Esophagus muscularis mucosa (tissue), 4 donors: Measurements from ENCODE around the gene ZNF341. TPM values are rescaled to one million over a fixed set of nuclear protein-coding genes. Genes with fewer than 3 reads are reported as not detected.

Source experiments
- DNase-seq: peaks from one replicate; pipeline ENCODE4 v3.0.0-alpha.2; 2017; ENCODE audit errors: extremely low spot score
- H3K27ac ChIP-seq, 4 donors: fragments of 200-600 bp; sonication (generic); replicated peaks in 1 of 4; 1 replicate in 3 of 4; 2 replicates in 1 of 4; pipeline ENCODE4 v1.5.1; 2016 to 2019; ENCODE audit warnings: mild to moderate bottlenecking in 1 of 4
- H3K27me3 ChIP-seq, 4 donors: fragments of 200-600 bp; sonication (generic); one replicate each; pipeline versions ENCODE4 v1.5.1 to v1.6.0; 2016 to 2019
- H3K36me3 ChIP-seq, 4 donors: fragments of 200-600 bp; sonication (generic); one replicate each; pipeline ENCODE4 v1.5.1; 2016 to 2019
- H3K4me1 ChIP-seq, 4 donors: fragments of 200-600 bp; sonication (generic); one replicate each; pipeline ENCODE4 v1.5.1; 2016 to 2019
- H3K4me3 ChIP-seq, 4 donors: fragments of 200-600 bp; sonication (generic); 1 replicate in 2 of 4; 2 replicates in 2 of 4; pipeline ENCODE4 v1.5.1; 2016 to 2019; ENCODE audit warnings: mild to moderate bottlenecking in 4 of 4, moderate library complexity in 1 of 4
- H3K9me3 ChIP-seq, 4 donors: fragments of 200-600 bp; sonication (generic); 1 replicate in 3 of 4; 2 replicates in 1 of 4; pipeline ENCODE4 v1.5.1; 2016 to 2019
- EP300 ChIP-seq: sonication (generic); formaldehyde crosslinking; IDR thresholded peaks from one replicate; pipeline ENCODE4 v1.6.1; 2017; ENCODE audit warnings: antibody characterized with exemption
- POLR2A ChIP-seq: fragments of 450-650 bp; IDR thresholded peaks from one replicate; pipeline ENCODE4 v1.6.1; 2017; ENCODE audit warnings: antibody characterized with exemption, moderate library complexity, mild to moderate bottlenecking, low read depth
- POLR2AphosphoS5 ChIP-seq, 2 donors: sonication (generic); formaldehyde crosslinking; IDR thresholded peaks; one replicate each; pipeline ENCODE4 v1.6.1; 2017; ENCODE audit warnings: antibody characterized with exemption in 2 of 2
- WGBS: methylation state at CpG from one replicate; pipeline ENCODE4 v1.1.5; 2018; 5-methylcytosine and 5-hydroxymethylcytosine counted together
- intact Hi-C: fragments of 100-400 bp; cut with DNase I; formaldehyde crosslinking; loops from one replicate; pipeline ENCODE4 v1.15.1; 2023
- total RNA-seq, 4 donors: library from RNA; depleted of rRNA; stranded (reverse); fragments of >200 nt; gene quantifications; one replicate each; pipeline versions ENCODE4 v1.1.0 to v1.2.1, GENCODE V29; 2016
- TF ChIP-seq, protein P1 (sequence below), 3 experiments: fragments of 200-600 bp in 2 of 3; fragments of 450-650 bp in 1 of 3; sonication (generic) in 2 of 3; IDR thresholded peaks; one replicate each; pipeline ENCODE4 v1.5.1; 2017 to 2019; ENCODE audit warnings: antibody characterized with exemption in 3 of 3, mild to moderate bottlenecking in 2 of 3, moderate library complexity in 1 of 3

ZNF341 gene
- total RNA-seq, 4 donors from 2014 or later, result 1.7 to 4.2 (median 3.4) TPM

DNA sequence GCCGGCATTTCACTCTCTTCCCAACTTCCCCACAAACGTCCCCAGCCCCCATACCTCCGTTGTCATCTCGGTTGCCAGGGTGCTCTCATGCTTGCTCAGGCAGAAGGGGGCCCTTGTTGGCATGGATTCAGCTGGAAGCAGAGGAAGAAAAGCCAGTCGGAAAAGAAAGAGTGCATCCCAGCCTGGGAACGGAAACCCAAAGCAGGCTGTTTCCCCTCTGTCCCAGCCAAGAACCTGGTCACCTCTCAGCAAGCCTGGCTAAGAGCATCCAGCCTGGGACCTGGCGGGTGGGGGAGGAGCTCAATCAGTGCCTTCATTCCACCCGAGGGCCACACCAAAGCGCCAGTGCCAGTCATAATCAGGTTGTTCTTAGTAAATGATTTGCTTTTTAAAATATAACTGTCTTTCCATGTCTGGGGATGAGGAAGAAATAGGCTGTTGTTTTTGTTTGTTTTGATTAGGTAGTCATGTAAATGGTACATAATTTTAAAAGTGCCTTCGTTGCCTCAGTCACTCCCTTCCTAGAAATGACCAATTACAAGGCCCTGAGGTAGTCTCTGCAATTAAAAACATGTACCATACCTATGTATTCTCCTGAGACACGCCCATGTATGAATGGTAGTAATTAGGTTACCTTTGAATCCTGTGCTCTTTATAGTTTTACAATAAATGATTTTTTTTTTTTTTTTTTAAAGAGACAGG lies 100.5 kb downstream of the ZNF341 start:
- H3K36me3 ChIP-seq, result peaks cover 0 to 3% (median 0%) of the 10 kb centered on the region in 4 donors
- peak overlapping the region in 3 of 4 donors; percentile 18 to 70 (median 51) for H3K27ac ChIP-seq
- H3K27me3 ChIP-seq, result no peaks in the 10 kb centered on the region
- TF ChIP-seq POLR2A (no peak), POLR2AphosphoS5 (IDR thresholded peaks at IDR 0.05) (no peak), EP300 (no peak)
- TF ChIP-seq, protein P1, sequence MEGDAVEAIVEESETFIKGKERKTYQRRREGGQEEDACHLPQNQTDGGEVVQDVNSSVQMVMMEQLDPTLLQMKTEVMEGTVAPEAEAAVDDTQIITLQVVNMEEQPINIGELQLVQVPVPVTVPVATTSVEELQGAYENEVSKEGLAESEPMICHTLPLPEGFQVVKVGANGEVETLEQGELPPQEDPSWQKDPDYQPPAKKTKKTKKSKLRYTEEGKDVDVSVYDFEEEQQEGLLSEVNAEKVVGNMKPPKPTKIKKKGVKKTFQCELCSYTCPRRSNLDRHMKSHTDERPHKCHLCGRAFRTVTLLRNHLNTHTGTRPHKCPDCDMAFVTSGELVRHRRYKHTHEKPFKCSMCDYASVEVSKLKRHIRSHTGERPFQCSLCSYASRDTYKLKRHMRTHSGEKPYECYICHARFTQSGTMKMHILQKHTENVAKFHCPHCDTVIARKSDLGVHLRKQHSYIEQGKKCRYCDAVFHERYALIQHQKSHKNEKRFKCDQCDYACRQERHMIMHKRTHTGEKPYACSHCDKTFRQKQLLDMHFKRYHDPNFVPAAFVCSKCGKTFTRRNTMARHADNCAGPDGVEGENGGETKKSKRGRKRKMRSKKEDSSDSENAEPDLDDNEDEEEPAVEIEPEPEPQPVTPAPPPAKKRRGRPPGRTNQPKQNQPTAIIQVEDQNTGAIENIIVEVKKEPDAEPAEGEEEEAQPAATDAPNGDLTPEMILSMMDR (IDR thresholded peaks at IDR 0.05), result no peak
- intact Hi-C loops, result no loop called here
- peaks cover 83 to 95% (median 90%) of the 10 kb centered on the region in 4 donors for H3K4me1 ChIP-seq
- no peaks in the 10 kb centered on the region for H3K9me3 ChIP-seq
- WGBS, result 33% methylated on average over 9 of the region's 11 CpGs
- no peak for DNase-seq
- no peak overlapping the region for H3K4me3 ChIP-seq

DNA sequence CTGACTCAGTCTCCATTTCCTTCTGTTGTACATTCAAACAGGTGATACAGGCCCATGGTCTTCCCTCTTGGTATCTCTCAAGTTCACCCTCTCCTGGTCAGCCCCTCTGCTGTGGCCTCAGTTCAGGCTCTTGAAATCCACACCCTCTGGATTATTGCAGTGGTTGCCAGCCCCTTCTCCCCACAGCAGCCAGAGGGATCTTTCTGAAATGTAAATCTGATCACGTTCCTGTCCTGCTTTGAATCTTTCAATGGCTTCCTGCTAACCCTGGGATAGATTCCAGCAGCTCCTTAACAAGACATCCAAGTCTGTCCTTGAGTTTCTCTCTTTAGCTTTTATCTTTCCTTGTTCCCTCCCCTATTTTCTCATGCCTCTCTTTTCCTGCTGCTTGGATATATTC lies 101.5 kb downstream of the ZNF341 start:
- TF ChIP-seq POLR2AphosphoS5 (IDR thresholded peaks at IDR 0.05) (no peak), EP300 (no peak), POLR2A (no peak)
- TF ChIP-seq, protein P1 (IDR thresholded peaks at IDR 0.05), result no peak
- Histone ChIP-seq H3K27me3 (no peaks in the 10 kb centered on the region), H3K4me3 (no peak overlapping the region), H3K36me3 (peaks cover 0 to 3% (median 0%) of the 10 kb centered on the region in 4 donors), H3K9me3 (no peaks in the 10 kb centered on the region), H3K4me1 (peaks cover 83 to 95% (median 90%) of the 10 kb centered on the region in 4 donors), H3K27ac (peak overlapping the region in 1 of 4 donors; percentile 14)
- no peak for DNase-seq
- intact Hi-C loops, result no loop called here
- WGBS, result 20% methylated on average over 1 of the region's 1 CpG

DNA sequence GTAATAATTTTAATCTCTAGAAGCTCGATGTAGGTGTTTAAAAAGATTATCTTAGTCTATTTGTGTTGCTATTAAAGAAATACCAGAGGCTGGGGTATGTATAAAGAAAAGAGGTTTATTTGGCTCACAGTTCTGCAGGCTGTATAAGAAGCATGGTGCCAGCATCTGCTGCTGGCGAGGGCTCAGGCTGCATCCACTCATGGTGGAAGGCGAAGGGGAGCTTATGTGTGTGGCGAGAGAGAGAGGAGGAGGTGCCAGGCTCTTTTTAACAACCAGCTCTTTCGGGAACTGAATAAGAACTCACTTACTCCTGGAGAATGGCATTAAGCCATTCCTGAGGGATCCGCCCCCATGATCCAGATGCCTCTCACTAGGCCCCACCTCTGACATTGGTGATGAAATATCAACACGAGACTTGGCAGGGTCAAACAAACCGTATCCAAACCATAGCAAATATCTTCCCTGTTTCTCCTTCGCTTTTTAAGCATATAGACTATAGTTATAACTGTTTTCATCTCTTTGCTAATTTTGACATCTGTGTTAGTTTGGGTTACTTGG lies 103.9 kb downstream of the ZNF341 start:
- Histone ChIP-seq H3K27me3 (no peaks in the 10 kb centered on the region), H3K4me1 (peaks cover 83 to 95% (median 90%) of the 10 kb centered on the region in 4 donors), H3K4me3 (no peak overlapping the region), H3K27ac (no peak overlapping the region), H3K36me3 (peaks cover 0 to 3% (median 0%) of the 10 kb centered on the region in 4 donors), H3K9me3 (no peaks in the 10 kb centered on the region)
- intact Hi-C loops, result no loop called here
- TF ChIP-seq, protein P1 (IDR thresholded peaks at IDR 0.05), result no peak
- TF ChIP-seq POLR2AphosphoS5 (IDR thresholded peaks at IDR 0.05), result peak in 1 of 2 donors; percentile 20
- DNase-seq, result no peak
- 77% methylated on average over 9 of the region's 9 CpGs for whole genome bisulfite sequencing

DNA sequence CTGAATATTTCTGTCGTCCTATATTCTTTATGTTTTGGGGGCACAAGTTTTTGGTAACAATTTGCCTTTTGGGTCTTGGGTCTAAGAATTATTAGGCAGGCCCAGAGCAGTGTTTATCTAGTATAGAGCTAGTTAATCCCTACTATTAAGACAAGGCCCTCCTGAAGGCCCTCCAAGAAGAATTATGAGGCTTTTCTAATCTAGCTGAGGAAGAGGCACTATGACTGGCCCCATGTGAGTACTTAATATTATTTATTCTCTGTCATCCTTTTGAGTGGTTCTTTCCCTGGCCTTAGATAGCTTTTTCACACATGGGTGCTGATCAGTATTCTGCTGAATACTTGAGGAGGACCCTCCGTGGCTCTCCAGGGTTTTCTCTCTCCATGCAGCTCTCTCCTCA lies 104.5 kb downstream of the ZNF341 start:
- Histone ChIP-seq H3K4me3 (no peak overlapping the region), H3K36me3 (peaks cover 0 to 3% (median 0%) of the 10 kb centered on the region in 4 donors), H3K9me3 (no peaks in the 10 kb centered on the region), H3K27me3 (no peaks in the 10 kb centered on the region), H3K27ac (no peak overlapping the region), H3K4me1 (peaks cover 83 to 95% (median 90%) of the 10 kb centered on the region in 4 donors)
- DNase-seq, result no peak
- 68% methylated on average over 2 of the region's 2 CpGs for WGBS
- TF ChIP-seq POLR2A, result no peak
- TF ChIP-seq, protein P1 (IDR thresholded peaks at IDR 0.05), result no peak
- TF ChIP-seq POLR2AphosphoS5 (IDR thresholded peaks at IDR 0.05), result no peak
- intact Hi-C loops, result no loop called here
